Fibroblast of mammary gland (primary cell): ENCODE results near the gene KIF5C.
A peak's percentile ranks its signal among the peaks of the same experiment; 100 is the strongest.

ENCODE experiments used
- DNase-seq: peaks from one replicate; pipeline ENCODE4 v3.0.0-alpha.2; 2010; ENCODE audit warnings: low read depth
- H3K4me3 ChIP-seq: 2 replicates; pipeline ENCODE4 v1.5.1; 2011; ENCODE audit warnings: low read depth, mild to moderate bottlenecking, low read length, moderate library complexity; ENCODE audit not compliant: control insufficient read depth
- CTCF ChIP-seq: conservative IDR thresholded peaks from 2 replicates; pipeline ENCODE4 v1.5.1; 2011; ENCODE audit warnings: low read depth, low read length, inconsistent platforms; ENCODE audit not compliant: control insufficient read depth, insufficient read depth

KIF5C gene

DNA sequence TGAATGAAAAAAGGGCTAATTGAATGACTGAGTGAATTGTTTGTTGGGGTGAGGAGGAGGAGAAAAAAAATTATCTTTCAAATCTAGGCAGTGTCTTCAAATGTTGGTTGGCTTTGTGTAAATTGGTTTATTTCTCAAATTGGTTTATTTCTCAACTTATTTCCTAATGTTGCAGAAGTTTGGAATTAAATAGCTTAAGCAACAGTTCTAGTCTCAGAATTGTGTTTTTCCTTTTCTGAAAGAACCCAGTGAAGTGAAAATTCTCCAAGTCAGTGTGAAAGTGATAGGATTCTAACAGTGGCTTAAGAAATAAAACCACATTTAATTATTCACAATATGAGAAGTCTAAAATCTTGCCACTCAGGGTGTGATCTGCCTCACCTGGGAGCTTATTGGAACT lies 108.9 kb downstream of the KIF5C start:
- no peak for DNase-seq
- no peak for TF ChIP-seq CTCF

DNA sequence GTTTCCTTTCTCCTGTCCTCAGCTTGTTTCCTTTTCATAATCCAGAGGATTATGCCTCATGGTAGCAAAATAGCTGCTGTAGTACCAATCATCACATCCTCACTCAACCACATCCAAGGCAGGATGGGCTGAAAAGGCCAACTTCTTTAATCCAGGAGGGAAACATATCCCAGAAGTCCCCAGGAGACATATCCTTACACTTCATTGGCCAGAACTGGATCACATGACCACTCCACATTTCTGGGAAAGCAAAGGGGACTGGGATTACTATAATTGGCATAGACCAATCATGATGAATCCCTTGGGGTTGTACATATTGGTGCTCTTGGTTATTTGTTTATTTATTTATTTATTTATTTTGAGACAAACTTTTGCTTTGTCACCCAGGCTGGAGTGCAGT lies 109.4 kb downstream of the KIF5C start:
- no peak overlapping the region for H3K4me3 ChIP-seq
- DNase-seq: no peak
- no peak for TF ChIP-seq CTCF

More for the DNA sequence above, 108.9 kb downstream of the KIF5C start:
- H3K4me3 ChIP-seq: no peak overlapping the region

DNA sequence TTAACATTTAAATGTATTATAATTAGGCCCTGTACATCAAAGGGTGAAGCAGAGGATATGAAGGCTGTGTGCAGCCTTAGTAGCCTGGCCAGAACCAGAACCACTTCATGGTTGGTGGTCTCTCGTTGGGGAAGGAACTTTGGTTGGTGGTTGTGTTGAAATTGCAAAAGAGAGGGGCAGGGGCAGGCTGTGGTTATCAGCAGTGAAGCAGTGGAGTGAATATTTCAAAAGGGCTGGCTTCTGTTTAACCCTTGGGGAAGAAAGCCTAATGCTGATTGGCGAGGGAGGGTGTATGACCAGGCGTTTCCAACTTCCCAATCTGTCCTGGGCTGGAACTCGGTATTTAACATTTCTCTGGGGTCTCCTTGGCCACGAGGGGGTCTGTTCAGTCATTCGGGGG lies 112.3 kb downstream of the KIF5C start:
- no peak for DNase-seq
- H3K4me3 ChIP-seq: no peak overlapping the region
- no peak for TF ChIP-seq CTCF

- H3K4me3 ChIP-seq: no peak overlapping the region
- TF ChIP-seq CTCF: no peak
- no peak for DNase-seq
Observed at GRCh38 chr2:148988337-148988736, 113.3 kb downstream of the KIF5C start.

- DNase-seq: peak; percentile 84
- TF ChIP-seq CTCF: peak; percentile 76
- no peak overlapping the region for H3K4me3 ChIP-seq
Observed at GRCh38 chr2:148989882-148990493, 115.0 kb downstream of the KIF5C start.

GRCh38 chr2:148990968-148991367 lies 115.9 kb downstream of the KIF5C start:
- no peak for DNase-seq
- no peak for TF ChIP-seq CTCF

DNA sequence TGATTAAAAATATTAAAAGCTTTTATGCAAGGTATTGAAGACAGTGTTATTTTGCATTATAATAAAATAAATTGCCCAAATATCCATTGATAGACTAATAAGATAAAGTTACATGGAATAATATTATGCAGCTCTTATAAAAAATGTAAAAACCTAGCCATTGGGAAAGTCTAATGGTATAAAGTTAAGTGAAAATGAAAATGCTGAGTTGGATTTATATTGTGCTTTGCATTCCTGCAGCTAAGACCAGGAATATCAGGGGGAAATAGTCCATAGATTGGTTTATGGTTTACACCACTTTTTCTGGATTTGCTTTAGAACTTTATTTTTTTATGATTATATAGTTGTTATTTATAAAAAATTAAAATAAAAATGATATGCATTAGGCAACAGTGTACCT lies 117.4 kb downstream of the KIF5C start:
- no peak for DNase-seq
- TF ChIP-seq CTCF: no peak
- no peak overlapping the region for H3K4me3 ChIP-seq

More at GRCh38 chr2:148990968-148991367, 115.9 kb downstream of the KIF5C start:
- no peak overlapping the region for H3K4me3 ChIP-seq
